Measurements from ENCODE around the gene ARHGAP4.

- TF ChIP-seq POLR2A (IDR thresholded peaks at IDR 0.05; ENCODE audit: low read depth, low read length) (no peak), POLR2AphosphoS5 (IDR thresholded peaks at IDR 0.05; ENCODE audit: low read depth, low read length) (no peak)
These were observed 43.9 kb upstream of the ARHGAP4 start for GRCh38 chrX:153969904-153970356.
